Fibroblast of mammary gland (primary cell): ENCODE results near the gene RAB10.

Experiments
- DNase-seq: peaks from one replicate; pipeline ENCODE4 v3.0.0-alpha.2; 2010; ENCODE audit warnings: low read depth
- H3K4me3 ChIP-seq: 2 replicates; pipeline ENCODE4 v1.5.1; 2011; ENCODE audit warnings: low read depth, mild to moderate bottlenecking, low read length, moderate library complexity; ENCODE audit not compliant: control insufficient read depth
- TF ChIP-seq, protein P1 (sequence below): conservative IDR thresholded peaks from 2 replicates; pipeline ENCODE4 v1.5.1; 2011; ENCODE audit warnings: low read depth, low read length, inconsistent platforms; ENCODE audit not compliant: control insufficient read depth, insufficient read depth

Gene RAB10

DNA sequence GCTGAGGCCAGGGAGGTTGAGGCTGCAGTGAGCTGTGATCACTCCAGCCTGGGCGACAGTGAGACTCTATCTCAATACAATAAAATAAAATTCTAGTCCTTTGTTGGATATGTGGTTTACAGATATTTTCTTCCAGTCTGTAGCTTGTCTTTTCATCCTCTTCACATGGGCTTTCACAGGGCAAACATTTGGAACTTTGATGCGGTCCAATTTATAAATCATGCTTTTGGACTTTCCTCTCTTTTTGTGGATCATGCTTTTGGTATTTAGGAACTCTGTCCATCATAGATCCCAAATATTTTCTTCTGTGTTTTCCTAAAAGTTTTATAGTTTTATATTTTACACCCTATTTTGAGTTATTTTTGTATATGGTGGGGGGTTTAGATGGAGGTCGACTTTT lies 14.9 kb downstream of the RAB10 start:
- TF ChIP-seq, protein P1, sequence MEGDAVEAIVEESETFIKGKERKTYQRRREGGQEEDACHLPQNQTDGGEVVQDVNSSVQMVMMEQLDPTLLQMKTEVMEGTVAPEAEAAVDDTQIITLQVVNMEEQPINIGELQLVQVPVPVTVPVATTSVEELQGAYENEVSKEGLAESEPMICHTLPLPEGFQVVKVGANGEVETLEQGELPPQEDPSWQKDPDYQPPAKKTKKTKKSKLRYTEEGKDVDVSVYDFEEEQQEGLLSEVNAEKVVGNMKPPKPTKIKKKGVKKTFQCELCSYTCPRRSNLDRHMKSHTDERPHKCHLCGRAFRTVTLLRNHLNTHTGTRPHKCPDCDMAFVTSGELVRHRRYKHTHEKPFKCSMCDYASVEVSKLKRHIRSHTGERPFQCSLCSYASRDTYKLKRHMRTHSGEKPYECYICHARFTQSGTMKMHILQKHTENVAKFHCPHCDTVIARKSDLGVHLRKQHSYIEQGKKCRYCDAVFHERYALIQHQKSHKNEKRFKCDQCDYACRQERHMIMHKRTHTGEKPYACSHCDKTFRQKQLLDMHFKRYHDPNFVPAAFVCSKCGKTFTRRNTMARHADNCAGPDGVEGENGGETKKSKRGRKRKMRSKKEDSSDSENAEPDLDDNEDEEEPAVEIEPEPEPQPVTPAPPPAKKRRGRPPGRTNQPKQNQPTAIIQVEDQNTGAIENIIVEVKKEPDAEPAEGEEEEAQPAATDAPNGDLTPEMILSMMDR, result no peak
- no peak overlapping the region for H3K4me3 ChIP-seq
- DNase-seq, result no peak

DNA sequence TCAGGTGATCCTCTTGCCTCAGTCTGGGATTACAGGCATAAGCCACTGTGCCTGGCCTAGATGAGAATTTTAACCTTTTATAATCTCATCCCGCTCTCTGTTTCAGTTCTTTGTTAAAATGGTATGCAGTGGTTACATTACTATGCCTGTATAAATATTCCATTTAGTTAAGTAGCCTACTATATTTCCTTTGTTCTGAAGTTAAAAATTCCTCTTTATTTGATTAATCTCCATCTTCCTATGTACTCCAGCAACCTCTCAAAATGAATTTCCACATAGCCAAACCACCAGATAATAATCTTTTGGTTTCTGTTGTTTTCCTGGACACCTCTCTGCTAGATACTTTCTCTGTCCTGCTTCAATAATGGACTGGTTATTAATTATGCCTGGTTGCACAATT lies 15.8 kb downstream of the RAB10 start:
- DNase-seq, result no peak
- no peak overlapping the region for H3K4me3 ChIP-seq
- TF ChIP-seq, protein P1, result no peak

DNA sequence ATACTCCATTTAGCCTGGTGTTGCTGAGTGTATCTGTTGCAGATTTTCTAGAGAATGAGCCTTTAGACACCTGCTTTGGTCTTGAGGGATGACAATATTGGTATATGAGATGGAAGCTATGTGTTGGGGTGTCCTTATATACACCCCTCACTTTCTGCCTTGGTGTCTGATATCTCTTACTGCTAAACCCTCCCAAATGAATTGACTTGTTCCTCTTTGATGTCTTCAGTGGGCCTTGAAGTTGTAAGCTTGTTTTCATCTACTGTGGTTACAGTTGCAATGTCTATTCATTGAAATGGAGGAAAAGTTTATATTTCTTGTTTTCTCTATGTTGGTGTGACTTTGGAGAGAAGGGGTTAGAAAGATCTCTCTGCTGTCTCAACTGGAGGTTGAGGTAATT lies 18.9 kb downstream of the RAB10 start:
- no peak overlapping the region for H3K4me3 ChIP-seq
- TF ChIP-seq, protein P1, result no peak
- DNase-seq, result no peak

DNA sequence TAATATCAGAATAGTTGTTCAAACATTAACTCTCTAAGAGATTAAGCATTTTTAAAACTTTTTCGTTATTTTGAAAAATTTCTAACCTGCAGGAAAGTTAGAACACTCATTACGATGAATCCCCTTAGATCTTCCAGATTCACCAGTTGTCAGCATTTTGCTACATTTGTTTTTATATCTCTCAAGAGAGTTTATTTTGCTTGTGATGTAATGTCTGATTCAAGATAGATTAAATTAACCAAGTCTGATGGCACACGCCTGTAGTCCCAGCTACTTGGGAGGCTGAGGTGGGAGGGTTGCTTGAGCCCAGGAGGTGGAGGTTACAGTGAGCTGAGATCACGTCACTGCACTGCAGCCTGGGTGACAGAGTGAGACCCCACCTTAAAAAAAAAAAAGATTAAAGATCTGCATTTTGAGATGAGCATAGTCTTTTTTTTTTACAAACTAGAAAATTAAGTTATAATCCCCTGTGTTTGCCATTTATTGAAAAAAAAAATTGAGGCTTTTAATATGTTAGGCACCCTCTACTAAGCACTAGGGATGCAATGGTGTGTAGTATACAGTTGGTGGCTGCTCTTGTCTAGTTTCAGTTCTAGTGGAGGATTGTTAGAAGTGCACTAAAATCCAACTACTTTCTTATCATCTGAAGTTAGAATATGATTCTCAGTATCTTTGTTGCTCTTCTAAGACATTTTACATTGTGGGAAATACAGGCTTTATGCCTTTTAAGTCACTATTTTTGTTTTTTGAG lies 20.9 kb downstream of the RAB10 start:
- TF ChIP-seq, protein P1, result no peak
- H3K4me3 ChIP-seq, result no peak overlapping the region
- peak; percentile 30 for DNase-seq

DNA sequence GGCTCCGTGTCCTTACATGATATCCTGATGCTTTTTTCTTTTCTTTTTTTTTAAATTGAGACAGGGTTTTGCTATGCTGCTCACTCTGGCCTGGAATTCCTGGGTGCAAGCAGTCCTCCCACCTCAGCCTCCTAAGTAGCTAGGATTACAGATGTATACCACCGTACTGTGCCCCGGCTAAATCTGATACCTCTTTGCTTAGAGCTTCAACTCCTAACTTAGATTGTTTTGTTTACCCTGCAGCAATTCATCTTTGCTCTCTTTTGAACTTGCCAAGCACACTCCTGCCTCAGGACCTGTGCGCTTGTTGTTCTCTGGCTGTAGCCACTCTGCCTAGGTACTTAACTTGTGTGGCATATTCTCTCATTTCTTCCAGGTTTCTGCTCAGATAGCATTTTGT lies 24.5 kb downstream of the RAB10 start:
- no peak for DNase-seq
- TF ChIP-seq, protein P1, result no peak

DNA sequence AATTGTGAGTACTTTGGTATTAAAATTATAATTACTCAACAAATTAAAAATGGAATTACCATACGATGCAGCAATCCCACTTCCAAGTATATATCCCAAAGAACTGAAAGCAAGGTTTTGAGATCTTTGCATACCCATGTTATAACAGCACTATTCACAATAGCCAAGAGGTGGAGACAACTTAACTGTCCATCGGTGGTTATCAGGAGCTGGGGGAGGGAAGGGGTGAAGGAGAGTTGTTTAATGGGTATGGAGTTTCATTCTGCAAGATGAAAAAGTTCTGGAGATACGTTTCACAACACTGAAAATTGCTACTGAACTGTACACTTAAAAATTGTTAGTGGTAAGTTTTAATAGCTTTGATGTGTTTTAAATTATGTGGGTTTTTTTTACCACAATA lies 25.7 kb downstream of the RAB10 start:
- no peak for DNase-seq
- no peak overlapping the region for H3K4me3 ChIP-seq
- TF ChIP-seq, protein P1, result peak; percentile 15

More for the DNA sequence above, 24.5 kb downstream of the RAB10 start:
- no peak overlapping the region for H3K4me3 ChIP-seq
